ENCODE measurements around the gene CASQ1.

CASQ1 gene

DNA sequence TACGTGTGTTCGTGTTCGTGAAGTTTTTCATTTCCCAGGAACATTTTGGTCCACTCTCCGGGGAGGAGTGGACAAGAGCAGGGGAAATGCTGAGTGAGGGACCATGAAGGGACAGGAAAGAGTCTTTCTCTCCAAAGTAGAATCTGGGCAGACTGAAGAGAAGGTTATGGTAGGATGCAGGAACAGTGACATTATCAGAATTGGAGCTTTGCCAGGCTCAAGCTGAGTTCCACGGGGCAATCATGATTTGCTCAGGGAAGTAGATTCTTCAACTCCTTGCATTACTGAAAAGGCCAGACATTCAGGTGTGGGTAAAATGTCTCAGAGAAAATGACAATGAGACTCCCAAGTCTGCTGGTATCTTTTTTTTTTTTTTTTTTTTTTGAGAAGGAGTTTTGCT is 22.4 kb upstream of the CASQ1 start:
- no peak for TF ChIP-seq ZFX (IDR thresholded peaks at IDR 0.05; ENCODE audit: borderline replicate concordance)
- TF ChIP-seq, protein P1, sequence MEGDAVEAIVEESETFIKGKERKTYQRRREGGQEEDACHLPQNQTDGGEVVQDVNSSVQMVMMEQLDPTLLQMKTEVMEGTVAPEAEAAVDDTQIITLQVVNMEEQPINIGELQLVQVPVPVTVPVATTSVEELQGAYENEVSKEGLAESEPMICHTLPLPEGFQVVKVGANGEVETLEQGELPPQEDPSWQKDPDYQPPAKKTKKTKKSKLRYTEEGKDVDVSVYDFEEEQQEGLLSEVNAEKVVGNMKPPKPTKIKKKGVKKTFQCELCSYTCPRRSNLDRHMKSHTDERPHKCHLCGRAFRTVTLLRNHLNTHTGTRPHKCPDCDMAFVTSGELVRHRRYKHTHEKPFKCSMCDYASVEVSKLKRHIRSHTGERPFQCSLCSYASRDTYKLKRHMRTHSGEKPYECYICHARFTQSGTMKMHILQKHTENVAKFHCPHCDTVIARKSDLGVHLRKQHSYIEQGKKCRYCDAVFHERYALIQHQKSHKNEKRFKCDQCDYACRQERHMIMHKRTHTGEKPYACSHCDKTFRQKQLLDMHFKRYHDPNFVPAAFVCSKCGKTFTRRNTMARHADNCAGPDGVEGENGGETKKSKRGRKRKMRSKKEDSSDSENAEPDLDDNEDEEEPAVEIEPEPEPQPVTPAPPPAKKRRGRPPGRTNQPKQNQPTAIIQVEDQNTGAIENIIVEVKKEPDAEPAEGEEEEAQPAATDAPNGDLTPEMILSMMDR (IDR thresholded peaks at IDR 0.05): no peak
- H3K27ac ChIP-seq: no peak overlapping the region

DNA sequence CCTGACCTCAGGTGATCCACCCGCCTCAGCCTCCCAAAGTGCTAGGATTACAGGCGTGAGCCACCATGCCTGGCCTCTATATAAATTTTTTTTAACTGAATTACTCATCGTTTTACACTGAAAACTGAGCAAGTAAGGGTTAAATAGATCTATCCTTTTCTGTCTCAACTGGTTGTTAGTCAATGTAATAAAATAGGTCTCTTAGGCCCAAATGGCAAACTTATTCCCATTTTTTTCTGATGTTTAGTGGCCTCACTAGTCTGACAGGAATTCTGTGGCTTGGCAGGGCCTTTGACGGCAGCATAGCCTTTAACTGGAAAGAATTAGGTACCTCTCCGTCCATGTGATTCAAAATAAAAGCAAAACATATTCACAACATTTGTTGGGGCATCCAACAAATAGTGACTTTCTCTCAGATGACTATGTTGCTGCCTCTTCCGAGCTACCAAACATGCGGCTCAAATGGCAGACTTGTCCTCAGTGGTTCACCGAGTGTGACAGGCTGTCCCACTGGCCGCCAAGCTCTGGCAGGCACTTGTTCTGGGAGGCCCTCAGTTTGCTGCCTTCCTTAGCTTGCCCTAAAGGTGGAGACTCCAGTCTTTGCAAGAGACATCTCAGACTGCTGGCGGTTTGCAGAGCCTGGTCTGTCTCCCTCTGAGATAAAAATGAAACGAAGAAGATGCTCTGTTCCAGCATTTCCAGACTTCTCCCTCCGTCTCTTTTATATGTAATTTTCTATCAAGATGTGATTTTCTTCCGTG is 21.6 kb upstream of the CASQ1 start:
- no peak for TF ChIP-seq ZFX (IDR thresholded peaks at IDR 0.05; ENCODE audit: borderline replicate concordance)
- TF ChIP-seq, protein P1 (IDR thresholded peaks at IDR 0.05): no peak
- H3K27ac ChIP-seq: no peak overlapping the region

DNA sequence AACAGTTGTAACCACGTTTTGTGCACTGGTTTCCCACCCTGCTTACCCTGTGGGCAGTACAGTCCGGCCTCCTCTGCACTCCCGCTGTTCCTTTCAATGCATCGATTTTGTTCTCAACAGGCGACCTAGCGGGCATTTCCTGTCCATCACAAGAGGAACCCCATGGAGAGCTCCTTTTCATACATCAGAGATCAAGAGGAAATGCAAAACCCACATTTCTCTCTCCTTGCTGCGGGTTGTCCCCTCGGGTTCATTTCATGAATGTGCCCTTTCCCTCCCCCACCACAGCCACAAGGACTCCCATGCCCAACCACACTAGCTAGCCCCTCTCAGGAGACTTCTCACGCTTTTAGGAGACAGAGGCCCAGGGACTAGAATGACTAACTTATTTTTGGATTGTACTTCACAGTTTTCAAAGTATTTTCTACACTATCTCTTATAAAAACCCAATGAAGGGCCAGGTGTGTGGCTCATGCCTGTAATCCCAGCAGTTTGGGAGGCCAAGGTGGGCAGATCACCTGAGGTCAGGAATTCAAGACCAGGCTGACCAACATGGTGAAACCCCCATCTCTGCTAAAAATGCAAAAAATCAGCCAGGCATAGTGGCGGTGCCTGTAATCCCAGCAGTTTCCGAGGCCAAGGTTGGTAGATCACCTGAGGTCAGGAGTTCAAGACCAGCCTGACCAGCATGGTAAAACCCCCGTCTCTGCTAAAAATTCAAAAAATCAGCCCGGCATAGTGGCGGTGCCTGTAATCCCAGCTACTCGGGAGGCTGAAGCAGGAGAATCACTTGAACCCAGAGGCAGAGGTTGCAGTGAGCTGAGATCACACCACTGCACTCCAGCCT is 20.6 kb upstream of the CASQ1 start:
- TF ChIP-seq, protein P1 (IDR thresholded peaks at IDR 0.05): no peak
- no peak for TF ChIP-seq ZFX (IDR thresholded peaks at IDR 0.05; ENCODE audit: borderline replicate concordance)
- H3K27ac ChIP-seq: no peak overlapping the region

DNA sequence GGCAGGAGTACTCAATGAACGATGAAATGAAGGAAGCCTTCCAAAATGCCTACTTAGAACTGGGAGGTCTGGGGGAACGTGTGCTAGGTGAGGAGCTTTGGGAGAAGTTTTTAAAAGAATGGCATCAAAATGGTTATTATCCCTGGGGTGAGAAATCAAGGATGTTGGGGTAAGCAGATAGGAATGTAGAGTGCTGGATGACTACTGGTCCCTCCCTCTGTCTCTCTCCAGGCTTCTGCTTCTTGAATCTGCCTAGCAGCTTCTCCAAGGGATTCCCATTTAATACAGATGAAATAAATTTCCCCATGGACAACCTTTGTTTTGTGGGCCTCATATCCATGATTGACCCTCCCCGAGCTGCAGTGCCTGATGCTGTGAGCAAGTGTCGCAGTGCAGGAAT is 19.0 kb upstream of the CASQ1 start:
- TF ChIP-seq, protein P1 (IDR thresholded peaks at IDR 0.05): no peak
- TF ChIP-seq ZFX (IDR thresholded peaks at IDR 0.05; ENCODE audit: borderline replicate concordance): no peak
- no peak overlapping the region for H3K27ac ChIP-seq

- H3K27ac ChIP-seq: no peak overlapping the region
- TF ChIP-seq ZFX (IDR thresholded peaks at IDR 0.05; ENCODE audit: borderline replicate concordance): no peak
- TF ChIP-seq, protein P1 (IDR thresholded peaks at IDR 0.05): no peak
Observed at GRCh38 chr1:160171980-160172379, 18.4 kb upstream of the CASQ1 start.

DNA sequence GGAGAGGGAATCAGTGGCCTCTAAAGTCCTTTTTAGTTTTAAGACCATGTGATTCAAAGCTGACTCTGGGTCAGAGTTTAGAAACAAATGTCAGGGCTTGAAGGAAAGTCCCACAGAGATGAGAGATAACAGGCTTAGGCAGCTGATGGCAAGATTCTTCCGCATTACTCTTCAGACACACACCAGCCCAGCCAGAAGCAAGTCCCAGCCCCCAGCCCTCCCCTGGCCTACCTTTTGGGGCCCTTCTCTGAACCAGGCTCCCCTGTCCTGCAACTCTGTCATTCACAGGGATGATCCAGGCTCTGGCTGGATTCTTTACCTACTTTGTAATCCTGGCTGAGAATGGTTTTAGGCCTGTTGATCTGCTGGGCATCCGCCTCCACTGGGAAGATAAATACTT is 13.1 kb upstream of the CASQ1 start:
- TF ChIP-seq ZFX (IDR thresholded peaks at IDR 0.05; ENCODE audit: borderline replicate concordance): no peak
- H3K27ac ChIP-seq: no peak overlapping the region

GRCh38 chr1:160177667-160178066 is 12.7 kb upstream of the CASQ1 start:
- H3K27ac ChIP-seq: no peak overlapping the region
- TF ChIP-seq ZFX (IDR thresholded peaks at IDR 0.05; ENCODE audit: borderline replicate concordance): no peak
- TF ChIP-seq, protein P1 (IDR thresholded peaks at IDR 0.05): no peak

All from 22Rv1 (cell line).